Muscle of arm (tissue), 14 donors: ENCODE measurements around the gene EPB41. TPM values are rescaled to one million over a fixed set of nuclear protein-coding genes. Genes with fewer than 3 reads are reported as not detected.
A peak's percentile ranks its signal among the peaks of the same experiment; 100 is the strongest.
"Not testable (repeated sequence)": the region's sequence is repeated elsewhere in the genome, so short reads cannot be mapped to it uniquely, and the experiment has no call there.

Experiments used
- DNase-seq: peaks from one replicate; pipeline ENCODE4 v3.0.0-alpha.2; 2013
- long read RNA-seq, 11 donors: transcript quantifications; one replicate each; lab custom pipeline, GENCODE V29; 2026
- polyA plus RNA-seq, 12 donors: library from polyadenylated mRNA; unstranded; fragments of 120-200 nt; gene quantifications; one replicate each; pipeline ENCODE4 v1.2.1, GENCODE V29; 2013; ENCODE audit not compliant: insufficient read length in 12 of 12

Gene EPB41
- 10 to 100 TPM in 6 of 12 donors, 1 to 10 TPM in 5, not detected in 1; 4.9 to 49.4 (median 12.6) TPM for polyA plus RNA-seq
- long read RNA-seq, donor 1, full-length matches to known transcripts, result 4 of 24 reads
- long read RNA-seq, donor 1, partial matches to known transcripts, result 20 of 24 reads
- long read RNA-seq, donor 1, other reads (novel, unspliced or antisense), result 0 of 24 reads
- long read RNA-seq, donor 2, result 0 reads
- long read RNA-seq, donor 3, result 0 reads
- long read RNA-seq, donor 4, result 0 reads
- long read RNA-seq, donor 5, full-length matches to known transcripts, result 1 of 1 reads
- long read RNA-seq, donor 5, partial matches to known transcripts, result 0 of 1 reads
- long read RNA-seq, donor 5, other reads (novel, unspliced or antisense), result 0 of 1 reads
- long read RNA-seq, donor 6, result 0 reads
- long read RNA-seq, donor 7, result 0 reads
- long read RNA-seq, donor 8, result 0 reads
- long read RNA-seq, donor 9, result 0 reads
- long read RNA-seq, donor 10, result 0 reads
- long read RNA-seq, donor 11, result 0 reads

DNA sequence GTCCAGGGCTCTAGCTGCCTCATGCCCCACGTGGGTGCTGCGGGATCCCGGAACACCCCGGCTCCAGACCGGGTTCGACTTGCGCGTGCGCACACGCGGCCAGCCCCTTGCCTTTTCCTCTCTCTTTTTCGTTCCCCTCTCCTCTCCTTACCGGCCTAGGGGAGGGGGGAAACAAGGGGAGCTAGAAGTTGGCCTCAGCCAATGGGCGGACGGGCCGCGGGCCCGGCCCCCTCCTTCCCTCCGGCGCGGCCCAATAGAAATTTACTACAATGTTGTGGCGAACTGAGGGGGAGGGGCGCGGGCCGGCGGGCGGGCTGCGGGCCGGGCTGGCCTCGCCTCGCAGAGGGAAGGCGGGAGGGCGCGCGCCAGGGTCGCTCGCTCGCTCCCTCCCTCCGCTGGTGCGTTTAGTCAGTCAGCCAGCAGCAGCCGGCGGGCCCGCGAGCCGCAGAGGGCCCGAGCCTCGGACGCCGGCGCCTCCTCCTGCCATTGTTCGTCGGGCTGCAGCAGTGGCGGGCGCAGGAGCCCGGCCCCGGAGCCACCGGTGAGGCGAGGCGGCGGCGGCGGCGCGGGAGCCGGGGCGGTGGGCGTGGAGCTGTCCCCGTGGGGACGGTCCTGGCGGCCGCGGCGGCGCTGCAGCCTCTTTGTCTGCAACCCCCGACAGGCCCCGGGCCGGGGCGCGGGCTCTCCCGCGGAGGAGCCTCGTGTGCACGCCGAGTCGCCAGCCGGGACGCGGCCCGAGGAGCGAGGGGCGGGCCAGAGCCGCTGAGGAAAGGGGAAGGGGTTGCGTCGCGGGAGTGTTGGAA is at the start of gene EPB41:
TSS of gene EPB41 (plus strand) at position 342 of the 803 bp plus-strand sequence. CDS start 72,869 bp downstream, outside the sequence.
- DNase-seq, result peak; percentile 93

DNA sequence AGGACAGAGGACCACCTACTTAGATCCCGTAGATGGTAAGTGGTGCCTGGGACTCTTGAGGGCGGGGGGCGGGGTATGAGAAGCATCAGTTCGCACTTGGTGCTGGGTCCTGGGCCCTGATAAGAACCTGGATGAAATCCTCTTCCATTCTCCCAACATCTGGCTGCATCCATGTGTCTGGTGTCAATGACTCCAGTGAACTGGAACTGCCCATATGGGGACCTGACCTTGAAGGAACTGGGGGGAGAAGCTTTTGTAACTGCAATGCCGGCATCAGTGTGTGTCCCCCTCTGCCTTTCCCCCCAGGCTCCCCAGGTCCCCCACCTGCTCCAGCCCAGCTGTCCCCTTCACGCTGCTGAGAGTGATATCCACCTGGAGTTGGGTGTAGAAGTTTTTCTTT is 49.7 kb upstream of the EPB41 start:
- no peak for DNase-seq

- DNase-seq, result no peak
These were observed 48.2 kb upstream of the EPB41 start for GRCh38 chr1:28865997-28866650.

GRCh38 chr1:28867850-28868249 is 46.5 kb upstream of the EPB41 start:
- DNase-seq, result no peak

GRCh38 chr1:28869952-28870351 is 44.4 kb upstream of the EPB41 start:
- DNase-seq, result no peak

DNA sequence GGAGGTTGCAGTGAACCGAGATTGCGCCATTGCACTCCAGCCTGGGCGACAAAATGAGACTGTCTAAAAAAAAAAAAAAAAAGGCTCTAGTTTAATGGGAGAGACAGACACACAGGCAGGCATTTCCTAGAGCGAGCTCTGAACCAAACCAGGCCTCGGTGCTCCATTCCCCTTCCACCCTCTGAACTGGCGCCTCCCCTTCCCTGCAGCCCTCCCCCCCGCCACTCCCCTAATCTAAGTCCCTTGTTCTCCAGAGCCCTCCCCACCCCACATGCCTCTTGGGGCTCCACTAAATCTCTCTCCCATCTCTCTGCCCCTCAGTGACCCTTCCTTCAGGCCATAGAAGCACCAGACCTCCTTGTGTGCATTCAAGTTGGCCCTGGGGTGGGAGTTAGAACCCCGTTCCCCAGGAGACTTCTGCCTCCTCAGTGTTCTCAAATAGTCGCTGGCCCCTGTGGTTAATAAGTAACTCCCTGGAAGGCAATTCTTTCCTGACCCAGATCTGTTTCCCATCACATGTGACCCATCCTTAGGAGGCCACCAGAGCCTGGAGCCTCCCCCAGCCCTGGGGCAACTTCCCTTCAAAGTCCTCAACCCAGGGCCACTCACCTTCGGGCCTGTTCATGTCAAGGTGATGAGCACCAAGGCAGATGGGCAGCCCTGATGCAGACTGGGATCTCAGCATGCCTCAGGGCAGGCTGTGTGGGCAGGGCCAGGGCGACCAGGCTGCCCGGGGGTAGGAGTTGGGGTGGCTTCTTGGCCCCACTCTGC is 42.6 kb upstream of the EPB41 start:
- DNase-seq, result no peak

DNA sequence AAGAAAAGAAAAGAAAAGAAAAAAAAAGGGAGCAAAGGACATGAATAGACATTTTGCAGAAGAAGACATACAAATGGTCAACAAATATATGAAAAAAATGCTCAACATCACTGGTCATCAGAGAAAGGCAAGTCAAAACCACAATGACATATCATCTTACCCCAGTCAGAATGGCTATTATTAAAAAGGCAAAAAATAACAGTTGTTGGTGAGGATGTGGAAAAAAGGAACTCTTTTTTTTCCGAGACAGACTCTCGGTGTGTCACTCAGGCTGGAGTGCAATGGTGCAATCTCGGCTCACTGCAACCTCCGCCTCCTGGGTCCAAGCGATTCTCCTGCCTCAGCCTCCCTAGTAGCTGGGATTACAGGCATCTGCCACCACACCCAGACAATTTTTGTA is 39.2 kb upstream of the EPB41 start:
- not testable (repeated sequence) for DNase-seq

GRCh38 chr1:28877132-28877781 is 37.1 kb upstream of the EPB41 start:
- DNase-seq, result peak; percentile 82

DNA sequence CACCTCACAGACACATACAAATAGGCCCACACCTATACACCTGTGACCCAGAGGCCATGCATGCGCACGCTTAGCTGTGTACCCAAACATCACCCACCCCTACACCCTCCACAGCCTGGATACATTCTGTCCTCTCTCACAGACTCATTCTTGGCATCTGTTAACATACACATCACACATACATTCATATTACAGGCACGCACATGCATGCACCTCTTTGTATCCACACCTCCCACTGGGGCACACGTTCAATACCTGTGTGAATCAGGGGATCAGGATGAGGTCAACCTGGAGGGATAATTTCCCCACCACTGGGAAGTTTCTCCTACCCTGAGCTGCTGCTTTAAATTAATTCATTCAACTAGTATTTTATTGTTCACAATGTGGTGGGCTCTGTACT is 35.6 kb upstream of the EPB41 start:
- DNase-seq, result no peak

DNA sequence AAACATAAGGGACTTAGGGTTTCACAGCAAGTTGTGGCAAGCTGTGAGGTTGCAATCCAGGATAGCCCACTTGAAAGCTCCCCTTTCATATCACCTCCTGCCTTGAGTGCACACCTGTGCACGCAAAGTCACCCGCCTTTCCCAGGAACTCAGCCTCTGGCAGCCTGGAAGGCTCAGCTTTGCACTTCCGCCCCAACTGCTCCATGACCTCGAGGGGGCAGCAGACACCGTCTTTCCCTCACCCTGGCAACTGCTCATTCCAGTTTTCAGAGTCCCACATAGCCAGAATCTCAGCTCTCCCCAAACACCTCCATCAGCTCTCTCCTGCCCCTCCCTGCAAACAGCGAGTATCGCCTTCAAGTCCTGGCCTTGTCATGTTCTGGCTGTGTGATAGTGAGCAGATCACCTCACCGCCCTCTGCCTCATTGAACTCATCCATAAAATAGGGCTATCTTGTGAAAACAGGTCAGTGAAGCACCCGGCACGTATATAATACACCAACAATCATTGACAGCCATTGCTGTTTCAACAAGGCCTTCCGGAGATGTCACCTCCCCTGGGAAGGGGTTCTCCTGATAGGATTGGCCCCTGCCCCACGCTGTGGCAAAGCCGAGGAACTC is 32.2 kb upstream of the EPB41 start:
- DNase-seq, result peak; percentile 90

- no peak for DNase-seq
These were observed 31.1 kb upstream of the EPB41 start for GRCh38 chr1:28883242-28883616.

- no peak for DNase-seq
These were observed 28.9 kb upstream of the EPB41 start for GRCh38 chr1:28885472-28885877.

DNA sequence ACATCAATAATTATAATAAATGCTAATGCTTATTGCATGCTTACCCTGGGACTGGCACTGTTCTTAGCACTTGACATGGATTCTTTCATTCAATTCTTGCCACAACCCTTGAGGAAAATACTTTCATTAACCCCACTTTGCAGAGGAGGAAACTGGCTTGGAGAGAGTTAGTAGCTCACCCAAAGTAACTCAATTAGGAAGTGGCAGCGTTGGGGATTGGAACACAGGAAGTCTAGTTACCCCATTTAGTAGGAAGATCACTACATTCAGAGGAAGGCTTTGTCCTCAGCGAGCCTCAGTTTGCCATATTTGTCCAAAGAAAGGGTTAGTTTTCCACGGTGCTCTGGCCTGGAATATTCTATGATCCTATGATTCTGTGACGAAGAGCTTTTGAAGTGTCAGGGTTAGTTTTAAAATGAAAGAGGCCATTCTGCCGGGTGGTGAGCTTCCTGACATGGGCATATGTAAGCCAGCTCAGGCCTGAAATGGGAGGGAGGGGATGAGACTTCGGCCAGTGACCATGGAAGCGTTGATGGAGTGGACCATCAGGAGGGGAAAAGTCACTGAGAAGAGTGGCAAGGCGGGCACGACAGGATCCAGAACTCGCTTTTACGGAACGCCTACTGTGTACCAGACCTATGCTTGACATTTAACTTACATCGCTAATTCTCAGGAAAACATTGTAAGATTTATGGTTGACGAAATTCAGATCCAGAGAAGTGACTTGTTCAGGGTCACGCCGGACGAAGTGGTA is 28.2 kb upstream of the EPB41 start:
- DNase-seq, result no peak

DNA sequence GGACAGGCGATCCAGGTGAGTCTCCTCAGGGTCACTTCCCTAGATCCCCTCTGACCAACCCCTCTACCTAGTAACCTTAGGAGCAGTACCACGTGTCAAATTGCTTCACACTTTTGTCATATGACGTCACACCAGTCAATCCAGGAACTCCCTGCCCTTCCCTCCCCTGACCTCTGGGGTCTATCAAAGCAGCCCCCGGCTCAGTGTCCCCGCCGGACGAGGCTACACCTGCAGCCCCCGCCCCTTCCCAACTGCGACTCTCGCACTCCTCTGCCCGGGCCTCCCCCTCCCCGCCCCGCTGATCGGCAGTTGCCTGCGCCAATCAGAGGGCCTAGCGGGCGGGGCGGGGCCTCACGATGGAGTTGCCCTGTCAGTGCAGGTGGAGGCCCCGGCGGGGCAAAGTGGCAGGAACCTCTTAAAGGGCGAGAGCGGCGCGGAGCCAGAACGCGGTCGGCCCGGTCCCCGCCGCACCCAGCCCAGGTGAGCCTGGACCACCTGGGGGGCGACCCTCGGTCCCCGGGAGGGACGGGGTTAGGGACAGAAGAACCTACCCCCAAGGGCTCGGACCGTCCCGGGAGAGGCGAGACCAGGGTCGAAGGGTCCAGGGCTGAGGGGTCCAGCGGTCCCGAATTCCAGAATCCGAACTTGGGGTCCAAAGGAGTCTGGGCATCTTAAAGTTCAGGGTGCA is 27.5 kb upstream of the EPB41 start:
- DNase-seq, result peak; percentile 54

DNA sequence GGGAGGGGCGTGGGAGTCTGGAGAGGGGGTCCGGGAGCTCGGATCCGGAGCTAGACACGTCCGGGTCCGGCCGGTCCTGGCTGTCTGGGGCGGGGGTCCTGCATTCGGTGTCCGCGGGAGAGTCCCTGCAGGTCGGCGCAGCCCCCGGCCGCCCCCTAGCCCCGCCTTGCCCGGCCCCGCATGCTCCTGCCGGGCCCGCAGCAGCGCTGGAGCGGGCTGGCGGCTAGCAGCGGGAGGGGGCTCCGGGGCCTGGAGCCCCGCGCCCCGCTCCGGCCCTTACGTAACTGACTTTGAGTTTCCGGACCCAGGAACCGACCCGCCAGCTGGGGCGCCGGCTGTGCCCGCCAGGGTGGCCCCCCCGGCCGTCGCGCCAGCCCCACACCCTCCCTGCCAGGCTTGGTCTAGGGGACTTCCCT is 26.9 kb upstream of the EPB41 start:
- DNase-seq, result no peak

GRCh38 chr1:28887835-28888682 is 26.3 kb upstream of the EPB41 start:
- peak; percentile 26 for DNase-seq

GRCh38 chr1:28888915-28889314 is 25.5 kb upstream of the EPB41 start:
- DNase-seq, result no peak

DNA sequence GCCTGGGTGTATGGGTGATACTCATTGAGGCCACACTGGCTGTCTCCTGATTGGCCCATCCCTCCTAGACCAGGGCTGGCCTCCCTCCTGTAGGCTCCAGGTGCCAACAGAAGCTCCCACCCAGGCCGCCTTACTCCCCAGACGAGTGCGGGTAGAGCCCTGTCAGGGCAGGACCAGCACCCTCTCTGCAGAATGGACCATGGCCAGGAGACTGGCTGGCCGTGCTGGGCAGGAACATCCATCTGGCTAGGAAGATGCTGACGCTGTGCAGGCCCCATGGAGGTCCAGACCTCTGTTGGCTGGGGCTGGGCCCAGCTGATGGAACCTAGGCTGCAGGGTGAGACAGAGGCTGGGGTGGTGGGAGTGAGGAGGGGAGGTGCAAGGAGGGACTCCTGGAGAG is 25.0 kb upstream of the EPB41 start:
- DNase-seq, result no peak
